SK-N-DZ (cell line): ENCODE data around the gene HLTF.
A peak's percentile ranks its signal among the peaks of the same experiment; 100 is the strongest.
"Not testable (repeated sequence)": the region's sequence is repeated elsewhere in the genome, so short reads cannot be mapped to it uniquely, and the experiment has no call there.

Source experiments
- DNase-seq: peaks from one replicate; pipeline ENCODE4 v3.0.0-alpha.2; 2015; ENCODE audit warnings: low spot score
- small RNA-seq, 2 experiments: library from RNA; depleted of rRNA; stranded (forward); fragments of <200 nt; gene quantifications; one replicate each; pipeline ENCODE3, GENCODE V24; 2014

HLTF gene

DNA sequence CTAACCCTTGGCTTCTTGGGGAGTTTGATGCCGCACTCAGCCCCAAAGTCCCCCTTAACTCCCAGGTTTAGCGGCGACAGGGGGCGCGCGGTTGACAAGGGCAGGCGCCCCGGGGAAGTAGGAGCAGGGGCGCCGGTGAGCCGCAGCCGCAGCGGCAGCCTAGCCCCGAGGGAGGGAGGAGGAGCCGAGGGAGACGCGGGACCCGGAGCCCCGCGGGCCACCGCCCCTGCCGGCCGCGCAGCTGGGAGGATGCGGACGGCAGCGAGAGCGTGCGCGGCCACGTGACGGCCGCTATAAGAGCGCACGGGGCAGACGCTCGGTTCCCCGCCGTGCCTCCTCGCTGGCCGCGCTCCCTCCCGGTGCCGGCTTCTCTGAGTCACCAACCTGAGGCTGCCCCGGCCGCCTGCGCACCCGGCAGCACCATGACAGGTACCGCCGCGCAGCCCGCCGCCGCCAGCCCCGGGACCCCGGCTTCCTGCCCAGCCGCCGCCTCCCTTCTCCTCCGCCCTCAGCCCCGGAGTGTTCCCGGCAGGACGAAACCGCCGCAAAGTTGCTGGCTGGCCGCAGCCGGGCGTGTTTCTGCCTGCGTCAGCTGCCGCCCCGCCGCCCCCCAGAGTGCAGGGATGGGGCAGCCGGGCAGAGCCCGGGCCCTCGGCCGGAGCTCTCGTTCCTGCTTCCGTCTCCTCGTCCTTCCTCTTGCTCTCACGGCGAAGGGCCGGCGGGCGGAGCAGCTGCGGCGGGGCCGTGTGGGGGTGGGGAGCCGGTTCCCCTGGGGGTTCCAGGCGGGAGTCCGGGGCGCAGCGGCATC is 94.9 kb downstream of the HLTF start, which contains the start of gene GYG1:
Gene GYG1, plus strand, starts transcription at position 322 of the 808 bp plus-strand sequence. Its CDS starts 101 bp downstream, at position 423.
- peak; percentile 81 for DNase-seq

DNA sequence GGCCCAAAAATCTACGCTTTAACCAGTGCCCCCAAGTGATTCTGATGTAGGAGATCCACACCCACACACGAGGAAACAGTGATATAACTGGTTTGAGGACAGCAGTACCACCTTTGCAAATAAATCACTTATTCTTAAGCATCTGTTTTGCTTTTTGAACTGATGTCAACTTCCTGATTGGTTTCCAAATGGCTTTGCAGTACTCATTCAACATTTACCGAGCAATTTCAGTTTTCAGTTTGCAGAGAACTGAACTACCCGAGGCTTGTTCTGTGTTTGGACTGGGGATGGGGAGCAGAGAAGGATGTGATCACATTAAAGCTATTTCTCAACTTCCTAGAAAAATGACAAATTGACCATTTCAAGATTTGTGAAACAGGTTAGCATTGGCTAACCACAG is 96.1 kb downstream of the HLTF start:
- DNase-seq: no peak

DNA sequence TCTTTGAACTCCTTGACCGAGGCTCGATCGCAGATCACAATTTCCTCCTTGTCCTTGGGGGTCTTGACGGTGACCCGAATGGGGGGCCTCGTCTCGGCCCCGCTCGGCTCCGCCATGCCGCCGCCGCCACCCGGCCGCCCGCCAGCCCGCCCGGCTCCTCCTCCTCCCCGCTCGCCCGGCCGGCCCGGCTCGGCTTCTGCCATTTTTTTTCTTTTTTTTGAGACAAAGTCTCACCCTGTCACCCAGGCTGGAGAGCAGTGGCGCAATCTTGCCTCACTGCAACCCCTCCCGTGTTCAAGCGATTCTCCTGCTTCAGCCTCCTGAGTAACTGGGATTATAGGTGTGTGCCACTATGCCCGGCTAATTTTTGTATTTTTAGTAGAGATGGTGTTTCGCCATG is 98.8 kb downstream of the HLTF start:
- DNase-seq: not testable (repeated sequence)

DNA sequence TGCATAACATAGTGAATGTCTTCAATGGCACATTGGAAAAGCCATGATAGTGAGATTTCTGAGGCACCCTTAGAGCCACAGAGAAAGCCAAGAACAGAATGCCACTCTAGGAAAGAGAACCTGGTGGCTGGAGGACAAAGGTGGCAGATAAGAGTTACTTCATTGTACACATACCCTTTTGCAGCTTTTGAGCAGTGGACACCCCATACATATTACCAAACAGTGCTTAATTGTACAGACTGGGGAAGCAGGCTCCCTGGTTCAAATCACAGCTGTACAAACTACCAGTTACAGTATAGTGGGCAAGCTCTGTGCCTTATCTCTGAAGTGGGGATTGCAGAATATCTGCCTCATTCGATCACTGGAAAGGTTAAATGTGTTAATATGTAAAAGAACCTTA is 105.1 kb downstream of the HLTF start:
- no peak for DNase-seq

Small RNA genes within 50 kb of the gene (small RNA-seq; reads per million reads assigned to genes)
- gene RF00019: 0 reads per million in 2 experiments
